OCI-LY1 (cell line): Measurements from ENCODE around the gene PTPRE.

ENCODE experiments used
- H2AFZ ChIP-seq: fragments of 200-600 bp; sonication (generic), shearing (Covaris generic); 2 replicates; pipeline ENCODE4 v1.6.0; 2014; ENCODE audit warnings: antibody characterized with exemption, mild to moderate bottlenecking, low read length
- H3F3A ChIP-seq: fragments of 200-600 bp; sonication (generic), shearing (Covaris generic); 2 replicates; pipeline ENCODE4 v1.6.0; 2014; ENCODE audit warnings: mild to moderate bottlenecking, antibody characterized with exemption, low read length, moderate library complexity; ENCODE audit not compliant: insufficient read depth
- H3K27ac ChIP-seq: fragments of 200-600 bp; sonication (generic); 2 replicates; pipeline ENCODE4 v1.5.1; 2014; ENCODE audit warnings: low read length, mixed run types, mild to moderate bottlenecking, low read depth; ENCODE audit not compliant: poor library complexity, severe bottlenecking
- H3K27me3 ChIP-seq: fragments of 200-600 bp; sonication (generic); 2 replicates; pipeline ENCODE4 v1.6.0; 2014; ENCODE audit warnings: antibody characterized with exemption, mild to moderate bottlenecking, low read length, moderate library complexity; ENCODE audit not compliant: insufficient read depth
- H3K36me3 ChIP-seq: fragments of 200-600 bp; sonication (generic); 2 replicates; pipeline ENCODE4 v1.6.1; 2014; ENCODE audit warnings: mild to moderate bottlenecking, antibody characterized with exemption, low read length, moderate library complexity, mixed read lengths; ENCODE audit not compliant: insufficient read depth
- H3K4me1 ChIP-seq: fragments of 200-600 bp; sonication (generic); 2 replicates; pipeline ENCODE4 v1.5.1; 2014; ENCODE audit warnings: mild to moderate bottlenecking, low read length, moderate library complexity; ENCODE audit not compliant: insufficient read depth, severe bottlenecking
- H3K4me2 ChIP-seq: fragments of 200-600 bp; sonication (generic), shearing (Covaris generic); 2 replicates; pipeline ENCODE4 v1.6.1; 2014; ENCODE audit warnings: low read length
- H3K4me3 ChIP-seq: fragments of 200-600 bp; sonication (generic); 2 replicates; pipeline ENCODE4 v1.5.1; 2014; ENCODE audit warnings: low read length, low read depth, mild to moderate bottlenecking, mixed read lengths; ENCODE audit not compliant: poor library complexity, severe bottlenecking
- H3K79me2 ChIP-seq: fragments of 200-600 bp; shearing (Covaris generic); 2 replicates; pipeline ENCODE4 v1.6.1; 2016; ENCODE audit warnings: mixed run types, low read length, mixed read lengths; ENCODE audit not compliant: insufficient read depth
- H3K9ac ChIP-seq: fragments of 200-600 bp; sonication (generic), shearing (Covaris generic); 2 replicates; pipeline ENCODE4 v1.6.1; 2014; ENCODE audit warnings: mild to moderate bottlenecking, low read length, mixed read lengths
- H3K9me2 ChIP-seq: fragments of 200-600 bp; sonication (generic), shearing (Covaris generic); 2 replicates; pipeline ENCODE4 v1.6.1; 2014; ENCODE audit warnings: low read depth, mild to moderate bottlenecking, low read length, mixed read lengths
- H3K9me3 ChIP-seq: fragments of 200-600 bp; shearing (Covaris generic); 2 replicates; pipeline ENCODE4 v1.6.1; 2014; ENCODE audit warnings: low read length, mixed read lengths
- H4K20me1 ChIP-seq: fragments of 200-600 bp; sonication (generic), shearing (Covaris generic); 2 replicates; pipeline ENCODE4 v1.6.0; 2016; ENCODE audit warnings: mild to moderate bottlenecking, low read length; ENCODE audit not compliant: insufficient read depth
- EZH2 ChIP-seq: fragments of 200-600 bp; sonication (generic), shearing (Covaris generic); IDR thresholded peaks from 2 replicates; pipeline ENCODE4 v1.8.0; 2017; ENCODE audit warnings: borderline replicate concordance, mixed run types, mild to moderate bottlenecking, antibody characterized with exemption, low read length, moderate library complexity, mixed read lengths
- TF ChIP-seq, protein P1 (sequence below): fragments of 200-600 bp; sonication (generic), shearing (Covaris generic); IDR thresholded peaks from 2 replicates; pipeline ENCODE4 v1.5.1; 2017; ENCODE audit warnings: mild to moderate bottlenecking, antibody characterized with exemption, low read length, moderate library complexity, mixed read lengths

The PTPRE gene

DNA sequence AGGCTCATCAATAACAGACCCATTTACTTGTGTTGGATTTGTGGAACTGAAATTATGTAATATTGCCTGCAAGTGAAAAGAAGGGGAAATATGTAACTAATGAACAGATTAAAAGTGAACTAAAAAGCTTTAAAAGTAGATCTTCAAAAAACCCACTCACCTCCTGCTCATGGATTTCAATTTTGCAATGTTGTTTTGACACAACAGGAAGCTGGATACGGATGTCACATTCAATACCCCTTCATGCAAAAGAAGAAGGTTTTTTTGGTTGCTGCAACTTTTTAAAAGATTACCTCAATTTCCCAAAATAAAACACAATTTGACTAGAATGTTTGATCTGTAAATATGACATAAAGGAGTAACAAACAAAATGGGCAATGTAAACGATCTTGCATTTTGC is 216.0 kb downstream of the PTPRE start:
- Histone ChIP-seq H2AFZ (no peak overlapping the region), H3F3A (no peaks in the 10 kb centered on the region), H3K4me3 (no peak overlapping the region), H3K36me3 (peaks cover 77% of the 10 kb centered on the region), H4K20me1 (no peaks in the 10 kb centered on the region), H3K27ac (no peak overlapping the region), H3K9ac (no peak overlapping the region), H3K4me1 (peaks cover 31% of the 10 kb centered on the region), H3K4me2 (peak overlapping the region; percentile 90; the same call in 1 of the 2 replicates), H3K79me2 (peaks cover 65% of the 10 kb centered on the region), H3K27me3 (no peaks in the 10 kb centered on the region), H3K9me2 (no peaks in the 10 kb centered on the region), H3K9me3 (no peaks in the 10 kb centered on the region)
- TF ChIP-seq EZH2 = no peak
- TF ChIP-seq, protein P1, sequence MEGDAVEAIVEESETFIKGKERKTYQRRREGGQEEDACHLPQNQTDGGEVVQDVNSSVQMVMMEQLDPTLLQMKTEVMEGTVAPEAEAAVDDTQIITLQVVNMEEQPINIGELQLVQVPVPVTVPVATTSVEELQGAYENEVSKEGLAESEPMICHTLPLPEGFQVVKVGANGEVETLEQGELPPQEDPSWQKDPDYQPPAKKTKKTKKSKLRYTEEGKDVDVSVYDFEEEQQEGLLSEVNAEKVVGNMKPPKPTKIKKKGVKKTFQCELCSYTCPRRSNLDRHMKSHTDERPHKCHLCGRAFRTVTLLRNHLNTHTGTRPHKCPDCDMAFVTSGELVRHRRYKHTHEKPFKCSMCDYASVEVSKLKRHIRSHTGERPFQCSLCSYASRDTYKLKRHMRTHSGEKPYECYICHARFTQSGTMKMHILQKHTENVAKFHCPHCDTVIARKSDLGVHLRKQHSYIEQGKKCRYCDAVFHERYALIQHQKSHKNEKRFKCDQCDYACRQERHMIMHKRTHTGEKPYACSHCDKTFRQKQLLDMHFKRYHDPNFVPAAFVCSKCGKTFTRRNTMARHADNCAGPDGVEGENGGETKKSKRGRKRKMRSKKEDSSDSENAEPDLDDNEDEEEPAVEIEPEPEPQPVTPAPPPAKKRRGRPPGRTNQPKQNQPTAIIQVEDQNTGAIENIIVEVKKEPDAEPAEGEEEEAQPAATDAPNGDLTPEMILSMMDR = no peak

DNA sequence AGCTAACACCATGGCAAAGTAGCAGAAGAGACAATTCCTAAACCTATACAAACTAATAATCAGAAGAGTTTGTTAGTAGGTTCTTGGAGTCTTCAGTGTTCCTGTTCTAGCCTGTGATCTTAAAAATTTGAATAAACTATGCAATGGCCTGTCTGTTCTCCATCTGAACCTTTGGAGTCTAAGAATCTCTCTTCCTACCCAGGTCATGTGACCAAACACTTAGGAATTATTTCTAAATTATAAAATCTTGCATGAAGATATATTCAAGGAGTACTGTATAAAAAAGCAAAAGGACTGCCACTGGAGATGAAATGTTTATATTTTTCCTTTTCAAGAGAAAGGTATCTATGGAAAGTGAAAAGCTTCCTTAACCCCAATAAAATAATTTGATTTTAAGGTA is 216.9 kb downstream of the PTPRE start:
- Histone ChIP-seq H3F3A (no peaks in the 10 kb centered on the region), H3K9me2 (no peaks in the 10 kb centered on the region), H3K4me3 (peak overlapping the region; percentile 100), H3K27me3 (no peaks in the 10 kb centered on the region), H3K4me1 (peaks cover 31% of the 10 kb centered on the region), H3K79me2 (peaks cover 65% of the 10 kb centered on the region), H2AFZ (no peak overlapping the region), H3K36me3 (peaks cover 68% of the 10 kb centered on the region), H3K9ac (peak overlapping the region; percentile 97; the same call in 1 of the 2 replicates), H3K27ac (no peak overlapping the region), H4K20me1 (no peaks in the 10 kb centered on the region), H3K9me3 (no peaks in the 10 kb centered on the region), H3K4me2 (peak overlapping the region; percentile 90)
- no peak for TF ChIP-seq EZH2
- TF ChIP-seq, protein P1 = no peak

DNA sequence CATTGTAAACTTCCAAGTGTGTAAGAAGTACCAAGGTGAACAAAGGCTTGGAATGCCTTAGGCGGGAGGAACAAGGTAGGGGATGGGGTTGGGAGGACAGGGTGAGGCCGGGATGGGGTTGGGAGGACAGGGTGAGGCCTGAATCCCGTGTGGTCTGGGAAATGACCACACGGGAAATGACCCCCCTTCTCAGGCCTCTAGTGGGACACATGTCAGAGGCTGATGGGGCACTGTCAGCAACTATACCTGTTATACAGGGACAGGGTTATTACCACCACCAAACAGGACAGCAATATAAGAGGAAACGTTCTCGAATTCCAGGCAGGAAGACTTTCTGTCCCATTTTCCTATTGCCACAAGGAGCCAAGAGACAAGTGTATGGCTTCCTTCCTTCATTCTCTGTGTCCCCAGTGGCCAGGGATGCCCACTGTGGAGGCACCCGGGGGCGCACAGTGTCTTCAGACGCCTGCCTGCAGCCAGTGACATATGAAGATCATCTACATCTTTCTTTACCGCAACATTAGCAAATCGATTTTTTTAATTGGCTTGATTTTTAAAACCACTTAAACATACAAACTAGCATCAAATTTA is 218.0 kb downstream of the PTPRE start:
- no peaks in the 10 kb centered on the region for H4K20me1 ChIP-seq
- H3K27ac ChIP-seq = peak overlapping the region; percentile 64
- no peaks in the 10 kb centered on the region for H3K27me3 ChIP-seq
- H3F3A ChIP-seq = no peaks in the 10 kb centered on the region
- H3K4me2 ChIP-seq = peak overlapping the region; percentile 90
- TF ChIP-seq, protein P1 = no peak
- no peak for TF ChIP-seq EZH2
- H3K79me2 ChIP-seq = peaks cover 56% of the 10 kb centered on the region
- H3K4me1 ChIP-seq = peaks cover 31% of the 10 kb centered on the region
- H3K9me3 ChIP-seq = no peaks in the 10 kb centered on the region
- peak overlapping the region; percentile 100 for H3K4me3 ChIP-seq
- no peaks in the 10 kb centered on the region for H3K9me2 ChIP-seq
- peak overlapping the region; percentile 97 for H3K9ac ChIP-seq
- H3K36me3 ChIP-seq = peaks cover 57% of the 10 kb centered on the region
- no peak overlapping the region for H2AFZ ChIP-seq
